ENCODE measurements around the gene GIT1.

Gene GIT1

GRCh38 chr17:29577385-29578211 is 11.8 kb downstream of the GIT1 start:
- DNase-seq, result no peak

DNA sequence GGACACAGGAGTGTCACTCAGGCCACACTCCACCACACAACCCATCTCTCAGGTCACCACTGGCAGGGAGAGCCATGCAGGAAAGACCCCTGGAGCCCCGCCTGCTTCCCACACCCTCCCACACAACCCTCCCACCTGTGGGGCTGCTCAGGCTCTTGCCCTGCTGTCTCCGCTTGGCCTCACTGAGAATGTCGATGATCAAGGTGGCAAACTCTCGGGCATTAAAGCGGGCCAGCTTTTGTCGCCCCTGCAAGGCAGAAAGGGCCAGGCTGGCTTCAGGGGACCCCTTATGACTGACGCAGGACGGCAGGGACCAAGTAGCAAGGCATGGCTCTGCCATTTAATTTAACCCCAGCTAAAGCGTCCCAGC is 12.5 kb downstream of the GIT1 start:
- DNase-seq, result no peak

DNA sequence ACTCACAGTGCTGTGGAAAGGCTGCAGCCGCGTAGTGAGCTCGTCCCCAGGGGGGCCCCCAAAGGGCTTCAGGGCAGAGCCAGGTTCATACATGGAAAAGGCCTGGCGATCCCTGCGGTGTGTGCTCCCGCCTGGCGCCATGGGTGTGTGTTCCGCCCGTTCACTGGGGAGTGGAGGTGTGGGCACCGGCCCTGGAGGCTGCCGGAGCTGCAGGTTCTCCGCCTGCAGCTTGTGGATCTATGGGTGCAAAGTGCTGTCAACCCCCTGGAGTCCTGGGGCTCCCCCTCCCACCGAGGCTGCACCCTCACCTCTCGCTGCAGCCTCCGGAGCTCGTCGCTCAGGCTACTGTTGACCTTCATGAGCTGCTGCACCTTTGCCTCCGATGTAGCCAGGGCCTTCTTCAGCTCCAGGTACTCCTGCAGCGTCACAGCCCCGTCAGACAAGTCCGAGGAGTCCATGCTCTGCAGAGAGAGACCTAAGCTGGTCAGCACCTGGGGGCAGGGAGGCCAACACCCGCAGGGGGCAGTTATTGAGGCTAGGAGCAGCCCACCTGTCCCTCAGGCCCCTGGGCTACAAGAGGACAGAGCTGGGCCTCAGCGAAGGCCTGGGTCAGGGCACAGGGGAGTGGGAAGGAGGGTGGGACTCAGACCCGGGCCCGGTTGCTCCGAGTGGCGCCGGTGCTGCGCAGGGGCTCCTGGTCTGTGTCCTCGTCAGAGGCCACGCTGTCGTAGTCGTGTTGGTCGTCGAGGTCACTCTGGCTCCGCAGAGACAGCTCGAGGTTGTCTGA is 13.0 kb downstream of the GIT1 start:
- DNase-seq, result no peak

- no peak for DNase-seq
Measured at GRCh38 chr17:29575511-29576213, 13.8 kb downstream of the GIT1 start.

DNA sequence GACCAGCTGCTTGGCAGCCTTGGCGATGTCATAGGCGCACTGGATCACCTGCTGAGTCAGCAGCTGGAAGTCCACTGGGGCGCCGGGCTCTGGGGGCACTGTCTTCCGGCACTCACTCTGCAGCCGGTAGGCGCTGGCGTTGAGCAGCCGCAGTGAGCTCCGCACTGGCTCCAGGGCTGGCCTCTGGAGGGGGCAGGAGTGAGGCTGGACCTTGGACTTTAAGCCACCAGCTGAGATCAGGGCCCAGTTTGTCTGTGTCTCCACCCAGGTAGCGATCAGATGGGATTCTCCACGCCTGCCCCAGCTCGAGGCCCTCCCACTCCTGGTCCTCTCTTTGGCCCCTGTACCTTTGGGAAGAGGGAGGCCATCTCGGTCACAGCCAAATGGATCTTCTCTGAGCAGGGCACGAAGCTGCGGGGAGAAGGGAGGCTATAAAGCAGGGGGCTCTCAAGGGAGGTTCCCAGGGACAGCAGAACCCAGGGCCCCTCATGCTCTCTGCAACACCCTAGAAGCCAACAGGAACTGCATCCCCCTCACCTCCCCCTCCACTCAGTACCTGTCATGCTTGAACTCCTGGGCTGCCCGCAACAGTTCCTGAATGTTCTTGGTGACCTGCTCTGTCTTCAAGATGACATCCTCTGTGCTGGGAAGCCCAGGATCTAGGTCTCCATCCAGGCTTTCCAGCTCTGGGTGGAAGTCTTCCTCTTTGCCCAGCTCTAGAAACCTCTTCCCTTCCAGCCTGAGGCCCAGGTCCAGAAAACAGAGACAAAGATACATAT is 14.5 kb downstream of the GIT1 start:
- DNase-seq, result no peak

DNA sequence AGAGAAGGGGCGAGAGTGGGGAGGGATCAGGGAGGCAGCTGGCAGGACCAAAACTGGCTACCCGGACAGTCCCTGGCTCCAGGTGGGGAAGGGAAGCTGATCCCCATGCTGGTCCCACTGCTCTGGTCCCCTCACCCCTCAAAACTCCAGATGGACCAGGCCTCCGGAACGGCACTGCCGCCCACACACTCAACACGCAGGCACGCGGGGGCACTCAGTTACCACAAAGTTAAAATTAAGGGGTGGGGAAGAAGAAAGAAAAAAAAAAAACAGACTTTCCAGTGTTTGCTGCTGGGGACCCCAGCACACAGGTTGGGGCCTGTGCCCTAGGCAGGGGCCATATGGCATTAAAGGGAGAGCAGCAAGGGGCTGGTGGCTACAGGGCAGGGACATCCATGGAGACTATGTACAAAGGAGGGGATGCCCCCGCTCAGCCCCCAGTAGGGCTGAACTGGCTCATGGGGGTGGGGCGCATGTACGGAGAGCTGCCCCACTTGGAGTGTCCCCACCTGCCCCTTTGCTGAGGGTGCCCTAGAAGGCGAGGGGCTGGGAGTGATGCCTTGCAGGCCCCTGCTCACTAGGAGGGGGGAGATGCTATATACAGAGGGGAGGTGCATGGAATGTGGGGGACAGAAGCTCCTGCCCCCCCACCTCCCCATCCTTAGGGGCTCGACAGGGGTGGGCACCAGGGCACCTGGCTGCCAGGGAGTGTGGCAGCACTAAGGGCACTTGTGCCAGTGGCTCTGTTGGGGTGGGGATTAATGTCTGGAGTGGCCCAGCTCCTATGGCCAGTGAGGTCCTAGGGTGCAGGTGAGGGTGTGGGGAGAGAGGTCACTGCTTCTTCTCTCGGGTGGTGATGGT is 15.3 kb downstream of the GIT1 start:
- DNase-seq, result no peak

- DNase-seq, result no peak
Measured at GRCh38 chr17:29573558-29573869, 15.9 kb downstream of the GIT1 start.

GRCh38 chr17:29572691-29573557 is 16.5 kb downstream of the GIT1 start:
- DNase-seq, result no peak

- DNase-seq, result no peak
Measured at GRCh38 chr17:29571883-29572681, 17.4 kb downstream of the GIT1 start.

GRCh38 chr17:29571486-29571882 is 18.0 kb downstream of the GIT1 start:
- no peak for DNase-seq

- DNase-seq, result no peak
Measured at GRCh38 chr17:29570521-29570920, 18.9 kb downstream of the GIT1 start.

GRCh38 chr17:29569245-29569950 is 20.1 kb downstream of the GIT1 start:
- no peak for DNase-seq

DNA sequence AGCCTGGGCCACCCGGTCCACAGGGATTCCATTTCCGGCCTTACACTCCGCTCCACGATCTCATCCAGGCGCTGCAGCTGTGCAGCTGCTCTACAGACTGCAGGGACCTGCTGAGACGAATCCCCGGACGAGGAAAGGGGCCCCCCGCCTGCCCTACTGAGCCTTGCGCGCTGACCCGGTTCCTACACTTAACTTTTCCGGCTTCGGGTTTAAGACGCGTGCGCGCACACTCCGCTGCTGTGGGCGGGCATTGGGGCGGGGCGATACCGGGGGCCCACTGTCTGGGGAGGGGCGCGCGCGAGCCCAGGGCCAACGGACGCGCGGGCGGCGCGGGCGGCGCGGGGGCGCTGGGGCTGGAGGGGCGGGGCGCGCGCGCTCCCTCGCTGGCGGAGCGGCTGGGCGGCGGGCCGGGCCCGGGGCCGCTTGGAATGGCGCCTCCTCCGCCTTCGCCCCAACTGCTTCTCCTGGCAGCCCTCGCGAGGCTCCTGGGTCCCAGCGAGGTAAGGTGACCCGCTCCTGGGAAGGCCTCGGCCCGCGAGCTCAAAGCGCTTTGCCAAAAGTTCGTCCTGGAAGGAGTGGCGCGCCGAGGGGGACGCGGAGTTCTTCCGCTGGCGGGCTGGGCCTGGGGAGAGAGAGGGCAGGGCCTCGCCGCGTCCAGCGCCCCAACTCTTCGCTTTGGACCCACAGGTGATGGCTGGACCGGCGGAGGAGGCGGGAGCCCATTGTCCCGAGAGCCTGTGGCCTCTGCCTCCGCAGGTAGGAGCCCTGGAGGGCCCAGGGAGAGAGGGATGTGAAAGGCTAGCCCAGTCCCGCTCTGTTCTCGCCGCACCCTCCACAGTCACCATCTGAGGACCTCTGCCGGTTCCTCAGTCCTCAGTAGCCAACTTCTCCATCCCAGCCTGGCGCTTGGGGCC is 20.9 kb downstream of the GIT1 start, which contains the start of gene TP53I13:
TSS of gene TP53I13 (plus strand) at position 371 of the 914 bp plus-strand sequence. CDS start at position 429, 58 bp downstream.
- peak in 1 of 2 experiments; percentile 25 for DNase-seq

- no peak for DNase-seq
Measured at GRCh38 chr17:29567554-29568330, 21.7 kb downstream of the GIT1 start.

GRCh38 chr17:29567304-29567553 is 22.2 kb downstream of the GIT1 start:
- no peak for DNase-seq

DNA sequence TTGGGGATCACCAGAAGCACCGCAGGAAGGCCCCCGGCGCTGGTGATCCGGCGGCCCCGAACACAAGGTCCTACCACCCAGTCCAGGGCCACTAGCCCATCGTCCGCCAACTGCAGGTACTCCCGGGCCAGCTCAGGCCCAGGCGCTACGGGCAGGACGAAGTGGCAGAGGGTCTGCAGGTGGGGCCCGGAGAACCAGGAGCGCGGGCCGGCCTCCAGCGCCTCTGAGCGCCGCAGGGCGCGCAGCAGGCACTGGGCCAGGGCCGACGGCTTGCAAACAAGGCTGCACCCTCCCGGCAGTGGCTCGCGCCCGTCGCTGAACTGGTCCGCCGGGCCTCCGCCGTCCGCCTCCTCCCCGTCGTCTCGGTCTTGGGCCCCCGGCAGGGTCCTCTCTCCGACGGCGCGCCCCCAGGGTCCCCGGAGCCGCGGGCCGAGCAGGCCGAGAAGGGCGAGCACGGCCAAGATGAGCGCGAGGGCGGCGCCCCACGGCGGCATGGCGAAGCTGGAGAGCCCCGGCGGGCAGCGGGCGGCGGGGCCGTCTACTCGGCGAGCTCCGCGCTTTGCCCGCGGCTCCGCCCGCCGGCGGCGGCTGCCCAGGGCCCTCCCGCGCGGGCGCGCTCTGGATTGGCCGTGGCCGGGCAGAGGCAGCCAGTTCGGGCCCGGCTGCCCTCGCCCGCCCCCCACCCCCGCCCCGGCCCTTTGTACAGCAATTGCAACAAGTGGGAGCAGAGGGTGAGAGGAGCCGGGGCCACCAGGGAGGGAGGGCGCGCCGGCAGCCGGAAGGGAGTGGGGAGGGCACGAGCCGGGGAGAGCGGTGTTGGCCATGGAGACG is 22.8 kb downstream of the GIT1 start, which contains the start of gene ABHD15:
TSS of gene ABHD15 (minus strand) at position 565 of the 831 bp plus-strand sequence. CDS start at position 494, 71 bp downstream.
- no peak for DNase-seq

All from NCI-H187 (cell line).